ENCODE measurements around the gene TSR3.

TSR3 gene

GRCh38 chr16:1377406-1378010, 25.8 kb upstream of the TSR3 start:
- DNase-seq, result no peak

GRCh38 chr16:1375741-1376410, 24.2 kb upstream of the TSR3 start:
- no peak for DNase-seq

GRCh38 chr16:1375298-1375640, 23.6 kb upstream of the TSR3 start:
- DNase-seq, result no peak

- DNase-seq, result no peak
These were observed 23.0 kb upstream of the TSR3 start for GRCh38 chr16:1374418-1375297.

GRCh38 chr16:1372292-1372950, 20.7 kb upstream of the TSR3 start:
- DNase-seq, result no peak

- DNase-seq, result no peak
These were observed 19.6 kb upstream of the TSR3 start for GRCh38 chr16:1371054-1371978.

- DNase-seq, result no peak
These were observed 16.0 kb upstream of the TSR3 start for GRCh38 chr16:1367486-1368174.

GRCh38 chr16:1366712-1367299, 15.1 kb upstream of the TSR3 start:
- no peak for DNase-seq

- DNase-seq, result no peak
These were observed 14.5 kb upstream of the TSR3 start for GRCh38 chr16:1366060-1366711.

GRCh38 chr16:1364510-1364909, 12.8 kb upstream of the TSR3 start:
- DNase-seq, result no peak

GRCh38 chr16:1363501-1364041, 11.9 kb upstream of the TSR3 start:
- peak; percentile 86 for DNase-seq

GRCh38 chr16:1362807-1363206, 11.1 kb upstream of the TSR3 start:
- no peak for DNase-seq

GRCh38 chr16:1361685-1362360, 10.1 kb upstream of the TSR3 start:
- no peak for DNase-seq

GRCh38 chr16:1357906-1358566, 6.4 kb upstream of the TSR3 start:
- no peak for DNase-seq

GRCh38 chr16:1356061-1356900, 4.6 kb upstream of the TSR3 start:
- no peak for DNase-seq

- no peak for DNase-seq
These were observed 3.9 kb upstream of the TSR3 start for GRCh38 chr16:1355591-1355990.

- DNase-seq, result no peak
These were observed 3.3 kb upstream of the TSR3 start for GRCh38 chr16:1354815-1355540.

- DNase-seq, result no peak
These were observed 480 bp downstream of the TSR3 start for GRCh38 chr16:1351215-1351581.

All from activated CD8-positive, alpha-beta memory T cell treated with anti-CD3 and anti-CD28 coated beads, Interleukin-2, amount 50 U/mL, for 48 hours (primary cell).